Activated effector memory CD4-positive, alpha-beta T cell treated with Interleukin-2 at 50 U/mL for 16 hours (primary cell): ENCODE measurements around the gene GMDS.

Experiments used
- DNase-seq: peaks from one replicate; pipeline ENCODE4 v3.0.0-alpha.2; 2020

GMDS gene

GRCh38 chr6:1633366-1634021 lies 611.9 kb downstream of the GMDS start:
- DNase-seq: no peak

GRCh38 chr6:1631251-1631650 lies 614.2 kb downstream of the GMDS start:
- no peak for DNase-seq

DNA sequence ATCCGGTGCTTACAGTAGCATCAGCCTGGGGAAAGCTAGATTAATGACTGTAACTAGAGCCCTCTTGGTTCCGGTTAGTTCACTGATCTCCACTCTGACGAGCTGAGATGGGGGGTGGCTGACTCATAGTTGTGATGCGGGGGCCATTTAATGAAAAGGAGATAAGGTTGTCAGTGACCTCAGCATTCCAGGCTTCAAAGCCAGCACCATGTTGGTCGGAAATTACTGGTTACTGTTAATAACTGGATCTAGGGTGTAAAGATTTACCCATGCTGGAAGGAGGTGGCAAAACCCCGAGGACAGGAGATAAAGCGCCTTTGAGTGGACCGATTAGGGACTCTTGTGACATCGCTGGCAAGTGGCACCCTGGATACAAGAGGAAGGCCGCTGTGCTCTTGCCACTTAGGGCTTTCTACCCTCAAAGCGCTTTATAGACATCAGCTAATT lies 614.6 kb downstream of the GMDS start:
- no peak for DNase-seq

DNA sequence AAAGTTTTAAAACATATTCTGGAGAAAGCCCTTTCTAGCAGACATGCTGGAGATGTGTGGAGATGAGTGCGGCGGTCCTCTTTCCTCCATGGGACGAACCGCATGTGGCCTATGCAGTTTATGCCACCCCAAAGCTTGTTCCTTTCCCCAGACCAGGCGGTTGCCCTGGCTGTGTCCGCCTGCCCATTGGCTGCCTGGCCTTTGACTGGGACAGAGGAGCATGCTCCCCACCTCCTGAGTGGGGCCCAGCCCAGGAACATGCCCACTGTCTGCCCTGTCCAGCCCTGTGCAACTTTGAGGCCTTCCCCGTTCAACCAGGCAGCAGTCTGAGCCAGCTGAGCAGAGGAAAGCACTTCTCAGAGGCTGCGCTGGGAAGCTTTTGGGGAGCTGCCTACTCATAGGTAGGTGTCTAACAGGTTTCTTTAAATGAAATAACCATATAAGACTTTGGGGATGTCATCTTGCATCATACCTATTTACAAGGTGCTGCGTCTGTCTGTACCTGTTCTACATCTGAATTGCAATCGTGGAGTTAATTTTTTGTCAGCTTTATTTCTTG lies 615.1 kb downstream of the GMDS start:
- DNase-seq: no peak

DNA sequence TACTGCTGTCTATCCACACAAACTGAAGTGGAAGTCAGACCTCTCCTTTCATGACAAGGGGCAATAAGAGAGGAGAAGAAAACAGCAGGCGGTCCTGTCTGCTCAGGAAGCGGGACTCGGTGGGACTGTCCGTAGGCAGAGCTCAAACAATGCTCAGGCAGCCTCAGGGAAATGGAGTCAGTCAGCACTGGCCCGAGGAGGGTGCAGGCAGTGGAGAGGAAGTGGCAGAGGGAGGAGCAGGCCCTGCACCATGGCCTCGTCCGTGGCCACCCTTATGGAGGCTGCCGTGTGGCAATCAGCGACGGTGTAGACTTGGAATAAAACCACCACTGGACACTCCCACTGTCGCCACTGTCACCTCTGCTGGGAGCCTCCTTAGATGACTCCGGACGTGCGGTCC lies 616.1 kb downstream of the GMDS start:
- no peak for DNase-seq

DNA sequence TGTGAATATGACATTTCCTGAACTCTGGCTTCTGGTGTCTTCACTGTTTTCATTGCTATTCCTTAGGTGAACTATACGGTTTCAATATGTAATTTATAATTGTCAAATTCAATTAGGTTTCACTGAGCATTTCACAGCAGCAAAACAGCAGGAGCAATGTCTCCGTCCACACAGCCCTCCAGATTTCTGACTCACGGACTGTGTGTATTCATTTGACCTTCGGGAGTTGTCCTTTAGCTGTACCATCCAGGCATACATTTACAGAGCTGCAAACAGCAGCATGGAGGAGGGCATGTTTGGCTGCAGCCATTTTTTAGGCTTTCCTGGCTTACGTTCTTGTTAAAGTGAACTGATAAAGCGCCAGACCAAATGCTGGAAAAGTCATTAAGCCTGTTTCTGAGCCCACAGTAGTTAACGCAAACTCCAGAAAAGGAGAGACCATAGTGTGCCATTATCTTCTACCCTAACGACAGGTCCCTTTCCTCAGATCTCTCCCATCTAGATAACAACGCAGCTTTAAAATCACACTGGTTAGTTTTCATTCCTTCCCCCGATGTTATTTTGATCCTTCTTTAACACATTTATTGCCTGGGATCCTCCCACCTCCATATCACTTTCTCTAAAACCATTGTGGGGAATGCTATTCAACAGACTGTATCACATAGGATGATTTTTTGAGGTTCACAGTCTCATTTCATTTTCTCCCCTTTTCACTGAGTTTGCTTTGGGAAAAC lies 617.4 kb downstream of the GMDS start:
- no peak for DNase-seq

DNA sequence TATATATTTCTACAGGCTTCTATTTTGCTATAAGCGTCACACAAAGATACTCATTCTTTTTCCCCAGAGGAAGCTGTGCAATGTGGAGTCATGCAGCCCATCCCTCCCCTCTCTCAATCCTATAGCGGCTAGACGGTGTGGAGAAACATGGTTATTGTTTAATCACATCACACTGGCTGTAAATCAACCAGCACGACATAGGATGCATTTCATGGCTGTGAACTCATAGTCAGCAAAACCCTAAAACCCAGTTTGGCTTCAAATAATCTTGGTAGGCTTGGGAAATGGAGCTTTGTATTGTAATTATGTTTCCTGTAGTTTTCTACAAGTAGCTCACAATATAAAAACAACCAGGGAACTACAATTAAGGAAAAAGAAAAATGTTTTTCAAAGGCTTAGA lies 618.9 kb downstream of the GMDS start:
- no peak for DNase-seq

DNA sequence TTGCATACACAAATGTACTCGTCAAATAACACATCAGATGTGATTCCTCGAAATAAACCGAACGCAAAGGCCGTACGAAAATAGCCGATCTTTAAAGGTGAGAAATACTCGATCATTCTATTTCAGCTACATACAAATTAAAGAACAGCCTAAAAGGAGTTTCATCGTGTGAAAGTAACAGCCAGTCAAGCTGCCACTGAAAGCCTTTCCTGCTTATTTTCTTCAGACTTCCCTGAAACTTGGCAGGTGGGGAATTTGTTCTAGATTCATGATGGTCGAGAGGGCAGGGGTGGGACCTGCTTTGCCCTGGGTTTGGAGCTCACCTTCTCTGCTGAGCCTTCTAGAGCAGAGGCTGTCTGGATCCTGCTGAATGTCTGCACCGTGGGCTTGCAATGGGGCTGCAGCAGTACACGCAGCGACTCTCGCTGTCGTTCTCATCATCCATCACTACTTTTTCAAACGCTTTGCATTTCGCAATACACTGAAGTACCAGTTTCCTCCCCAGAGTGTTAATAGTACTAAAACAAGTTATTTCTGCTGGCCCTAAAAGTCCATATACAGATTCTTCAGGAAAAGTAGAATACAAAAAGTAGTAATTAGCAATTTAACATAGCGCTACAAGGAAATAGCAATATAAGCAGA lies 619.5 kb downstream of the GMDS start:
- DNase-seq: no peak

DNA sequence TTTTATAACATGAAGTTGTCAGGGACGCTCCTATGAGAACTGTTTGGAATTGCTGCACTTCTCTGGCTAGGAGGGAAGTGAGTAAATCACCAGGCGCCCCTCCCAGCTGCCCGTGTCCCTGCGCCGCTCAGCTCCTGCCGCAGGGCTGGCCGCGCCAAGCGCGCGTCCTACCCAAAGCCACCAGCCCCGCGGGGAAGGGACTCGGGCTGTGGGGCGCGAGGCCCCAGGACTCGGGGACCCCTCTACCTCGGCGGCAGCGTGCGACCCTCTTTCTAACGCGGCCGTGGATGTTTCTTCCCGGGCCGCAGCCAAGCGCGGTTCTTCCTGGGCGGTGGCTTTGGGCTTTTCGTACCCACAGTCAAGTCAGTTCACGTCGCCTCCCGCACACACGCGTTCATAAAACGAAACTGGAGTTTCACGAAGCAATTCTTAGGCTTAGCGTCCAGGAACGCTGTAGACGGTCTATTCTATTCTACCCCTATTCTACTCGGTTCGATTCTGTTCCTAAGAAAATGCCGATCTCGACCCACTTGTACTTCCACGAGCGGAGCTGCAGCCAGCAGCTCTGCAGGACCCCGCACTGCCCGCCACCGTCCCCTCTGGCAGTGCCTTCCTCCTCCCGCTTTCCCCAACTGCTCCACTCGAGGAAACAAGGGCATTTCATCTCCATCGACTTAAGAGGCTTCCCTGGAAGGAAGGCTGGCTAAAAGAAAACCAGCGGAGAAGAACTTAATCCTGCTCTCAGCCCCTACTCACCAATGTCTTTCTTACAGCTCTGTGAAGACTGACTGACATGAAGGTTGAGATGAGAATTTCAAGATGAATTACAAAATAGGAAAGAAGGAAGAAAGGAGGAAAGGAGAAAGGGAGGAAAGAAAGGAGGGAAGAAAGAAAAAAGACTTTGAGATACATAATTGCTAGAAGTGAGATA lies 620.3 kb downstream of the GMDS start:
- no peak for DNase-seq

GRCh38 chr6:1624058-1624850 lies 621.2 kb downstream of the GMDS start:
- no peak for DNase-seq

DNA sequence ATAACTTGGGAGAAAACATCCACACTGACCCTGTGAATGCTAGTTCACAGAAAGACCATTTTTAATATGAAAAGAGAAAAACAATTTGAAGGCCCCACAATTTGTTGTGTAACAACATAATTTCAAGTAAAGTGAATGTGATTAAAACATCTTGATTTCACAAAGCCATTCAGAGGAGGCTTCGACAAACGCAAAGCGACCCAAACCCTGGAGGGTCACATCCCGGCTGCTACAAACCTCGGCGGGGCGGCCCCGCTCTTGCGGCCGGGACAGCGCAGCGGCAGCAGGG lies 621.7 kb downstream of the GMDS start:
- no peak for DNase-seq

DNA sequence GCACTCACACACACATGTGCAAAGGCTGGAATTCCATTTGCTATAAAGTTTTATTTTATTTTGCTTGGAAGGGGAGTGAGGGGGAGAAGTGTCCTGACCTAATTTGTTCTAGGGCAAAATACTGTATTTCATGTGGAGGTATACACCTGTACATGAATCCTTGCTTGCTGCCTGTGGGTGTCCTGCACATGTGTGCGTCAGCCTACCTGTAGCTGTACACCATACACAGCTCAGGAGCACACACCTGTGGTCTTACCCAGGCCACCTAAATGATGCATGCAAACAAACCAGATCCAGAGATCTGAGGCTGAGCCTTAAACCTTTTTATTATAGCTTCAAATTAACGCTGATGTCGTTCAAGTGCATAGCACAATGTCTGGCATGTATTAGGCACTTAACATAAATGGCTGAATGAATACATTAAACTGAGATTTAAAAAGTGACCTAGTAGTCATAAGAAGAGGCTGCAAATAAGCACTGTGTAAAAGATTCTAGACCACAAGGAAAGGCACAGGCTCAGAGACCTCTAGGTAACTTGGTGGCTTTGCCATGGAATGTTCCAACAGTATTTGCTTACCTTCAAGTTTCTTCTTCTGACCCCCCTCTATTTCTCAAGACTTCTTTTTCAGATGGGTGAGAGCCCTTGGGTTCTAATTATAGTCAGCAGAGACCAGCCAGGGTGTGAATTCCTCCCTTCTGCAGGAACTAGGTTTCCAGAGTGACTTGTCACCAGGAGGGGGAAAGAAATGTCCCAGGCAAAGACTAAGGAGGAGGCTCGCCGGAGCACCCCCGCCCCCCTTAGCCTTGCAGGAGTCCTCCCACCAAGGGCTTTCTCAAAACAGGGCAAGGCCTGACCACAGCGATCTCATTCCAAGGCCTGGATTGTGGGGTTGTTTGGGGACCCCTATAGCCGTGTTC lies 622.3 kb downstream of the GMDS start:
- no peak for DNase-seq

- no peak for DNase-seq
These were observed 623.1 kb downstream of the GMDS start for GRCh38 chr6:1622220-1622850.

DNA sequence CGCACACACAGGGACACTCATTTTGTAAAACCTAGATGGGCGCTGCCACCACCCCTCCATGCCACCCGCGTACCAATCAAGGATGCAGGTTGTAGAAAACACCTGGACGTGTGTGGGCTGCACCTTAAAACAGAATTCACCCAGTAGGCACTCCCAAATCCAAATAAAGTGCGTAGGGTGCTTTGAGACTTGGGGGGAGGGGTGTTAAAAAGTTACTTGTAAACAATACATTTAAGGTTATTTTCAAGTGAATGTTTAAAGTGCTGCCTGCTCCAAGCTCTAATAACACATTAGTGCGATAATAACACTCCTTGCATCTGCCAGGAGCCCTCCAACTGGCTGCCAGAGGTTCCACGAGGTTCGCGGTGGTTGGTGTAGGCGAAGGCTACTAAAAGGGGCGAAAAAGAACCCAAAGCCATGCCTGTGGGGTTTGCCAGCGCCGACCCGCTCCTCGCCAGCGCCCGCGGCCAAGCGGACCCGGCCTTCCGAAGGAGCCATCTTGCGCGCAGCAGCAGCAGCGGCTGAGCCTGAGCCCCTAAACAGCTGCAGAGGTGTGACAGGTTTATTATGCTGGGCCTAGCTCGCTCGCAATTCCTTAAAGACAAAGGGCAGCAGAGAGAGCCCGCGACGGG lies 624.2 kb downstream of the GMDS start:
- DNase-seq: no peak

DNA sequence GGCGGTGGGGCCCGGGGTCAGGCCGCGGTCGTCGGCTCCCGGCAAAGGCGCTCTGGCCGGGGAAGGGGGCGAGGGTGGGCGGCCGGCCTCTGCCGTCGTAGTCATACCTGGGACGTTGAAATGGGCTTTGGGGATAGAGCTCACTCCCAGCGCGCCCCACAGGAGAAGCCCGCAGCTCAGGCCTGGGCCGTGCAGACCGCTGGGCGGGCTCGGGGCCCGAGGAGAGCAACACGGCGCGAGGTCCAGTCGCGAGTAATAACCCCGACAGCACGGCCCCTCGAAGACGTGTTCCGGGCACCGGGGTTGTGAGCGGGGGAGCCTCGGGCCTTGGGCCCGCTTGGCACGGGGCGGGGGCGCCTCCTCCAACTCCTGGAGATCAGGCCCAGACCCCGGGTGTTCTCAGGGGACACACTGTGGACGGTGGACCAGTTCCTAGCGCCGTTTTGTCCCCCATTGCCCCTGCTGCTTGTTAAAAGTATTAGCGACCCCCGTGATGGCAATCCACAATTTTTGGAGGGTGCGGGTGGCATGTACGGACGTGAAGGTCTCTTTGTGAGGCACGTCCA lies 624.8 kb downstream of the GMDS start:
- DNase-seq: no peak

DNA sequence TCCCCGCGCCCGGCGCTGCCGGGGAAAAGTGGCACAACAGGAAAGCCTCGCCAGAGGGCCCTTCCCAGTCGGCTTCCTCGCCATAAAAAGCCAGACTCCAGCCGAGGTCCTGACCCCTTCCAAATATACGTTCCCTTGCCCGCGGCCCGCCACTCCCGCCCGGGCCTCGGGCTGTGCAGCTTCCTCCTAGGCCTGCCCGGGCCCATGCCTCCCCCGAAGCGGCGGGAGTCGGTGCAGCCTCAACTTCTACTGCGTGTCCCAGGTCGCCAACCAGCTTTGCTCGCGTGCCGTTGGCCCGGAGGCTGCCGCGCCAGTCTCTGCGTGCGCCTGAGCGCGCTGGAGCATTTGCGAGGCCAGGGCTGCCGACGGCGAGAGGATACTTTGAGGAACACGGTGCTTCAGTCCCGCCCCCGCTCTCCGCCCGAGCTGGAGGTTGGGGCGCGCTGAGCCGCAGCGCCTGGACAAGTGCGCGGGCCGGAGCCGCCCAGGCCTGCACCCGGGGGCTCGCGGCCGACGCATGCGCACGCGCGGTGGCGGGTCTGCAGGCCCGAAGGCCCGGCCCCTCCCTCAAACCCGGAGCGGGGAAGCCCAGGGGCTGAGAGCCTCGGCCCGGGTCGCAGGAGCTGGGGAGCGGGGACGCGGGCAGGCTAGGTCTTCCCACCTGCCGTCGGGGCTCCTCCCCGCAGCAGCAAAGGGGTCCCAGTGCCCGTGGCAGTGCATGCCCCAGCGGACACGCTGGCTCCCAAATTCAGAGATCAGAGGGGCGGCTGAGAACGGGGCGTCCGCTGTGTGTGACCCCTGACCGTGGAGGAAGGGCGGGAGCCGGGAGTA lies 625.5 kb downstream of the GMDS start:
- no peak for DNase-seq

GRCh38 chr6:1619098-1619672 lies 626.2 kb downstream of the GMDS start:
- no peak for DNase-seq
